Astrocyte of the hippocampus (primary cell): ENCODE results near the gene NPAS1.

ENCODE experiments used
- DNase-seq: peaks from one replicate; pipeline ENCODE4 v3.0.0; 2011; ENCODE audit warnings: low read depth, low spot score

Gene NPAS1

GRCh38 chr19:47020132-47020805 is 632 bp downstream of the NPAS1 start:
- DNase-seq, result peak; percentile 35

GRCh38 chr19:47020992-47021496 is 1.4 kb downstream of the NPAS1 start:
- DNase-seq, result peak; percentile 34

GRCh38 chr19:47021536-47022139 is 2.0 kb downstream of the NPAS1 start:
- DNase-seq, result peak; percentile 31

- DNase-seq, result no peak
Measured at GRCh38 chr19:47022140-47022536, 2.5 kb downstream of the NPAS1 start.

- no peak for DNase-seq
Measured at GRCh38 chr19:47022541-47023447, 3.2 kb downstream of the NPAS1 start.

GRCh38 chr19:47023448-47023794 is 3.8 kb downstream of the NPAS1 start:
- no peak for DNase-seq

GRCh38 chr19:47024502-47024901 is 4.9 kb downstream of the NPAS1 start:
- no peak for DNase-seq

GRCh38 chr19:47026156-47026555 is 6.5 kb downstream of the NPAS1 start:
- DNase-seq, result no peak

- DNase-seq, result no peak
Measured at GRCh38 chr19:47026889-47027288, 7.3 kb downstream of the NPAS1 start.

- no peak for DNase-seq
Measured at GRCh38 chr19:47027586-47028088, 8.0 kb downstream of the NPAS1 start.

GRCh38 chr19:47028195-47028601 is 8.6 kb downstream of the NPAS1 start:
- DNase-seq, result no peak

GRCh38 chr19:47032171-47032811 is 12.7 kb downstream of the NPAS1 start:
- DNase-seq, result peak; percentile 50

GRCh38 chr19:47035127-47036096 is 15.8 kb downstream of the NPAS1 start:
- peak; percentile 95 for DNase-seq

- DNase-seq, result no peak
Measured at GRCh38 chr19:47036097-47036651, 16.5 kb downstream of the NPAS1 start.

- no peak for DNase-seq
Measured at GRCh38 chr19:47037766-47038165, 18.1 kb downstream of the NPAS1 start.

GRCh38 chr19:47039239-47039874 is 19.7 kb downstream of the NPAS1 start:
- no peak for DNase-seq

GRCh38 chr19:47040869-47041268 is 21.2 kb downstream of the NPAS1 start:
- DNase-seq, result no peak

GRCh38 chr19:47044946-47045866 is 25.6 kb downstream of the NPAS1 start:
- no peak for DNase-seq
